ENCODE data around the gene WNT9B. TPM values are rescaled to one million over a fixed set of nuclear protein-coding genes. Genes with fewer than 3 reads are reported as not detected.

The WNT9B gene
- total and polyA plus RNA-seq, 2 experiments from 2014 or later: 0.17 TPM; not detected in 1

DNA sequence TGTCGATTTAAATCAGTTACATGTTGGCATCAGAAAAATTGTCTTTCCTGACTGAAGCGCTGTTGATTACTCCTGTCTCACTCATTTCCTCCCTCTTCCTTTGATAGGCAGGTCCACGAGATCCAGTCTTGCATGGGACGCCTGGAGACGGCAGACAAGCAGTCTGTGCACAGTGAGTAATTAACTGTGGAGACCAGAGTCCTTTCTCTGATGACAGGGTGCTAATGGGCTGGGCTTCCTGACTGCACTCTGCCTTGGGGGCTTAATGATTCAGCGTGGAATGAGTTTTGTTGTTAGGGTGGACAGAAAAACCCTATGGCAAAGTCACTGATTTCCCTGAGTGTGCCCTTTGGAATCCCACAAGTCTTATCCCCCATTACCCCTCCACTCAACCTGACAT, 78.0 kb downstream of the WNT9B start:
- Histone ChIP-seq H3K4me3 (no peak overlapping the region), H3K4me1 (ENCODE audit: insufficient read depth) (no peaks in the 10 kb centered on the region), H3F3A (replicated peaks; ENCODE audit: low read depth) (no peaks in the 10 kb centered on the region), H2AFZ (no peak overlapping the region), H3K4me2 (no peak overlapping the region), H3K36me3 (ENCODE audit: insufficient read depth) (peaks cover 25% of the 10 kb centered on the region), H3K27ac (ENCODE audit: low read depth) (no peak overlapping the region), H3K9me2 (ENCODE audit: insufficient read depth) (no peaks in the 10 kb centered on the region), H4K20me1 (replicated peaks; ENCODE audit: insufficient read depth) (peaks cover 36% of the 10 kb centered on the region), H3K79me2 (replicated peaks; ENCODE audit: insufficient read depth) (peaks cover 48% of the 10 kb centered on the region), H3K27me3 (ENCODE audit: insufficient read depth) (no peaks in the 10 kb centered on the region)
- Mint-ChIP-seq H3K27ac (no peak overlapping the region), H3K36me3 (ENCODE audit: low read depth) (peaks cover 36% of the 10 kb centered on the region), H3K4me1 (peaks cover 1% of the 10 kb centered on the region; the same call in 2 of the 3 replicates), H3K27me3 (ENCODE audit: insufficient read depth, low read depth, poor library complexity) (no peaks in the 10 kb centered on the region), H3K4me3 (no peak overlapping the region), H3K9me3 (no peaks in the 10 kb centered on the region)
- TF ChIP-seq POLR2AphosphoS5 (IDR thresholded peaks at IDR 0.05; ENCODE audit: low read depth): no peak
- ATAC-seq (no peak), DNase-seq (ENCODE audit: low spot score) (no peak)

DNA sequence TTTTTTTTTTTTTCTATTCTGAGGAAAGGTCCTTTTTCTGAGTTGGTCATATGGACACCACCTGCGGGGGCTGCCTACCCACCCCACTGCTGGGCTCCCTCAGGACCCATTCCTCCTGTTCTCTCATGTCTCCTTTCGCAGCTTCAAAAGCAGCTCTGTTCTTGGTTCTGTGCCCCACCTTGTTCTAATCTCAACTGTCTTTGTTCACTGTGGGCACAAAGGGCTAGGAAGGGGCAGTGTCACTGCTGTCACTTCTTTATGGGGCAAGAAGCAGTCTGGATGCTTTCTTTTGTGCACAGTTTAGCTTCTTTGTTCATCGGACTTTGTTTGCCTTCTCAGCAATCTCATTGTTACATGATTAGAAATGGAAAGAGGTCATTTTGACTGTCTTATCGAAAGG, 78.7 kb downstream of the WNT9B start:
- Histone ChIP-seq H3K27me3 (ENCODE audit: insufficient read depth) (no peaks in the 10 kb centered on the region), H3K9me2 (ENCODE audit: insufficient read depth) (no peaks in the 10 kb centered on the region), H2AFZ (no peak overlapping the region), H3K36me3 (ENCODE audit: insufficient read depth) (peaks cover 27% of the 10 kb centered on the region), H4K20me1 (replicated peaks; ENCODE audit: insufficient read depth) (peaks cover 29% of the 10 kb centered on the region), H3K27ac (ENCODE audit: low read depth) (no peak overlapping the region), H3F3A (replicated peaks; ENCODE audit: low read depth) (no peaks in the 10 kb centered on the region), H3K4me3 (no peak overlapping the region), H3K4me2 (no peak overlapping the region), H3K4me1 (ENCODE audit: insufficient read depth) (no peaks in the 10 kb centered on the region), H3K79me2 (replicated peaks; ENCODE audit: insufficient read depth) (peaks cover 42% of the 10 kb centered on the region)
- no peak for ATAC-seq
- Mint-ChIP-seq H3K27me3 (ENCODE audit: insufficient read depth, low read depth, poor library complexity) (no peaks in the 10 kb centered on the region), H3K27ac (no peak overlapping the region), H3K9me3 (no peaks in the 10 kb centered on the region), H3K4me3 (no peak overlapping the region), H3K4me1 (no peaks in the 10 kb centered on the region; the same call in 2 of the 3 replicates), H3K36me3 (ENCODE audit: low read depth) (peaks cover 42% of the 10 kb centered on the region)
- DNase-seq (ENCODE audit: low spot score): no peak
- TF ChIP-seq, protein P1, sequence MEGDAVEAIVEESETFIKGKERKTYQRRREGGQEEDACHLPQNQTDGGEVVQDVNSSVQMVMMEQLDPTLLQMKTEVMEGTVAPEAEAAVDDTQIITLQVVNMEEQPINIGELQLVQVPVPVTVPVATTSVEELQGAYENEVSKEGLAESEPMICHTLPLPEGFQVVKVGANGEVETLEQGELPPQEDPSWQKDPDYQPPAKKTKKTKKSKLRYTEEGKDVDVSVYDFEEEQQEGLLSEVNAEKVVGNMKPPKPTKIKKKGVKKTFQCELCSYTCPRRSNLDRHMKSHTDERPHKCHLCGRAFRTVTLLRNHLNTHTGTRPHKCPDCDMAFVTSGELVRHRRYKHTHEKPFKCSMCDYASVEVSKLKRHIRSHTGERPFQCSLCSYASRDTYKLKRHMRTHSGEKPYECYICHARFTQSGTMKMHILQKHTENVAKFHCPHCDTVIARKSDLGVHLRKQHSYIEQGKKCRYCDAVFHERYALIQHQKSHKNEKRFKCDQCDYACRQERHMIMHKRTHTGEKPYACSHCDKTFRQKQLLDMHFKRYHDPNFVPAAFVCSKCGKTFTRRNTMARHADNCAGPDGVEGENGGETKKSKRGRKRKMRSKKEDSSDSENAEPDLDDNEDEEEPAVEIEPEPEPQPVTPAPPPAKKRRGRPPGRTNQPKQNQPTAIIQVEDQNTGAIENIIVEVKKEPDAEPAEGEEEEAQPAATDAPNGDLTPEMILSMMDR (conservative IDR thresholded peaks at IDR 0.05; ENCODE audit: low read depth in 2 of 2): no peak
- TF ChIP-seq ZNF114 (CRISPR knock-in tag; IDR thresholded peaks at IDR 0.05): no peak
- no peak for TF ChIP-seq NANOG (IDR thresholded peaks at IDR 0.05; ENCODE audit: borderline replicate concordance)
- TF ChIP-seq, protein P2, sequence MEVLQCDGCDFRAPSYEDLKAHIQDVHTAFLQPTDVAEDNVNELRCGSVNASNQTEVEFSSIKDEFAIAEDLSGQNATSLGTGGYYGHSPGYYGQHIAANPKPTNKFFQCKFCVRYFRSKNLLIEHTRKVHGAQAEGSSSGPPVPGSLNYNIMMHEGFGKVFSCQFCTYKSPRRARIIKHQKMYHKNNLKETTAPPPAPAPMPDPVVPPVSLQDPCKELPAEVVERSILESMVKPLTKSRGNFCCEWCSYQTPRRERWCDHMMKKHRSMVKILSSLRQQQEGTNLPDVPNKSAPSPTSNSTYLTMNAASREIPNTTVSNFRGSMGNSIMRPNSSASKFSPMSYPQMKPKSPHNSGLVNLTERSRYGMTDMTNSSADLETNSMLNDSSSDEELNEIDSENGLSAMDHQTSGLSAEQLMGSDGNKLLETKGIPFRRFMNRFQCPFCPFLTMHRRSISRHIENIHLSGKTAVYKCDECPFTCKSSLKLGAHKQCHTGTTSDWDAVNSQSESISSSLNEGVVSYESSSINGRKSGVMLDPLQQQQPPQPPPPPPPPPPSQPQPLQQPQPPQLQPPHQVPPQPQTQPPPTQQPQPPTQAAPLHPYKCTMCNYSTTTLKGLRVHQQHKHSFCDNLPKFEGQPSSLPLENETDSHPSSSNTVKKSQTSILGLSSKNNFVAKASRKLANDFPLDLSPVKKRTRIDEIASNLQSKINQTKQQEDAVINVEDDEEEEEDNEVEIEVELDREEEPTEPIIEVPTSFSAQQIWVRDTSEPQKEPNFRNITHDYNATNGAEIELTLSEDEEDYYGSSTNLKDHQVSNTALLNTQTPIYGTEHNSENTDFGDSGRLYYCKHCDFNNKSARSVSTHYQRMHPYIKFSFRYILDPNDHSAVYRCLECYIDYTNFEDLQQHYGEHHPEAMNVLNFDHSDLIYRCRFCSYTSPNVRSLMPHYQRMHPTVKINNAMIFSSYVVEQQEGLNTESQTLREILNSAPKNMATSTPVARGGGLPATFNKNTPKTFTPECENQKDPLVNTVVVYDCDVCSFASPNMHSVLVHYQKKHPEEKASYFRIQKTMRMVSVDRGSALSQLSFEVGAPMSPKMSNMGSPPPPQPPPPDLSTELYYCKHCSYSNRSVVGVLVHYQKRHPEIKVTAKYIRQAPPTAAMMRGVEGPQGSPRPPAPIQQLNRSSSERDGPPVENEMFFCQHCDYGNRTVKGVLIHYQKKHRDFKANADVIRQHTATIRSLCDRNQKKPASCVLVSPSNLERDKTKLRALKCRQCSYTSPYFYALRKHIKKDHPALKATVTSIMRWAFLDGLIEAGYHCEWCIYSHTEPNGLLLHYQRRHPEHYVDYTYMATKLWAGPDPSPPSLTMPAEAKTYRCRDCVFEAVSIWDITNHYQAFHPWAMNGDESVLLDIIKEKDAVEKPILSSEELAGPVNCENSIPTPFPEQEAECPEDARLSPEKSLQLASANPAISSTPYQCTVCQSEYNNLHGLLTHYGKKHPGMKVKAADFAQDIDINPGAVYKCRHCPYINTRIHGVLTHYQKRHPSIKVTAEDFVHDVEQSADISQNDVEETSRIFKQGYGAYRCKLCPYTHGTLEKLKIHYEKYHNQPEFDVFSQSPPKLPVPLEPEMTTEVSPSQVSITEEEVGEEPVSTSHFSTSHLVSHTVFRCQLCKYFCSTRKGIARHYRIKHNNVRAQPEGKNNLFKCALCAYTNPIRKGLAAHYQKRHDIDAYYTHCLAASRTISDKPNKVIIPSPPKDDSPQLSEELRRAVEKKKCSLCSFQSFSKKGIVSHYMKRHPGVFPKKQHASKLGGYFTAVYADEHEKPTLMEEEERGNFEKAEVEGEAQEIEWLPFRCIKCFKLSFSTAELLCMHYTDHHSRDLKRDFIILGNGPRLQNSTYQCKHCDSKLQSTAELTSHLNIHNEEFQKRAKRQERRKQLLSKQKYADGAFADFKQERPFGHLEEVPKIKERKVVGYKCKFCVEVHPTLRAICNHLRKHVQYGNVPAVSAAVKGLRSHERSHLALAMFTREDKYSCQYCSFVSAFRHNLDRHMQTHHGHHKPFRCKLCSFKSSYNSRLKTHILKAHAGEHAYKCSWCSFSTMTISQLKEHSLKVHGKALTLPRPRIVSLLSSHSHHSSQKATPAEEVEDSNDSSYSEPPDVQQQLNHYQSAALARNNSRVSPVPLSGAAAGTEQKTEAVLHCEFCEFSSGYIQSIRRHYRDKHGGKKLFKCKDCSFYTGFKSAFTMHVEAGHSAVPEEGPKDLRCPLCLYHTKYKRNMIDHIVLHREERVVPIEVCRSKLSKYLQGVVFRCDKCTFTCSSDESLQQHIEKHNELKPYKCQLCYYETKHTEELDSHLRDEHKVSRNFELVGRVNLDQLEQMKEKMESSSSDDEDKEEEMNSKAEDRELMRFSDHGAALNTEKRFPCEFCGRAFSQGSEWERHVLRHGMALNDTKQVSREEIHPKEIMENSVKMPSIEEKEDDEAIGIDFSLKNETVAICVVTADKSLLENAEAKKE (CRISPR knock-in tag; IDR thresholded peaks at IDR 0.05): no peak
- TF ChIP-seq, protein P3, sequence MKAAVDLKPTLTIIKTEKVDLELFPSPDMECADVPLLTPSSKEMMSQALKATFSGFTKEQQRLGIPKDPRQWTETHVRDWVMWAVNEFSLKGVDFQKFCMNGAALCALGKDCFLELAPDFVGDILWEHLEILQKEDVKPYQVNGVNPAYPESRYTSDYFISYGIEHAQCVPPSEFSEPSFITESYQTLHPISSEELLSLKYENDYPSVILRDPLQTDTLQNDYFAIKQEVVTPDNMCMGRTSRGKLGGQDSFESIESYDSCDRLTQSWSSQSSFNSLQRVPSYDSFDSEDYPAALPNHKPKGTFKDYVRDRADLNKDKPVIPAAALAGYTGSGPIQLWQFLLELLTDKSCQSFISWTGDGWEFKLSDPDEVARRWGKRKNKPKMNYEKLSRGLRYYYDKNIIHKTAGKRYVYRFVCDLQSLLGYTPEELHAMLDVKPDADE (IDR thresholded peaks at IDR 0.05): no peak
- no peak for TF ChIP-seq POLR2AphosphoS5 (IDR thresholded peaks at IDR 0.05; ENCODE audit: low read depth)
- no peak for TF ChIP-seq ZNF331 (CRISPR knock-in tag; IDR thresholded peaks at IDR 0.05; ENCODE audit: low read depth)
- TF ChIP-seq, protein P4, sequence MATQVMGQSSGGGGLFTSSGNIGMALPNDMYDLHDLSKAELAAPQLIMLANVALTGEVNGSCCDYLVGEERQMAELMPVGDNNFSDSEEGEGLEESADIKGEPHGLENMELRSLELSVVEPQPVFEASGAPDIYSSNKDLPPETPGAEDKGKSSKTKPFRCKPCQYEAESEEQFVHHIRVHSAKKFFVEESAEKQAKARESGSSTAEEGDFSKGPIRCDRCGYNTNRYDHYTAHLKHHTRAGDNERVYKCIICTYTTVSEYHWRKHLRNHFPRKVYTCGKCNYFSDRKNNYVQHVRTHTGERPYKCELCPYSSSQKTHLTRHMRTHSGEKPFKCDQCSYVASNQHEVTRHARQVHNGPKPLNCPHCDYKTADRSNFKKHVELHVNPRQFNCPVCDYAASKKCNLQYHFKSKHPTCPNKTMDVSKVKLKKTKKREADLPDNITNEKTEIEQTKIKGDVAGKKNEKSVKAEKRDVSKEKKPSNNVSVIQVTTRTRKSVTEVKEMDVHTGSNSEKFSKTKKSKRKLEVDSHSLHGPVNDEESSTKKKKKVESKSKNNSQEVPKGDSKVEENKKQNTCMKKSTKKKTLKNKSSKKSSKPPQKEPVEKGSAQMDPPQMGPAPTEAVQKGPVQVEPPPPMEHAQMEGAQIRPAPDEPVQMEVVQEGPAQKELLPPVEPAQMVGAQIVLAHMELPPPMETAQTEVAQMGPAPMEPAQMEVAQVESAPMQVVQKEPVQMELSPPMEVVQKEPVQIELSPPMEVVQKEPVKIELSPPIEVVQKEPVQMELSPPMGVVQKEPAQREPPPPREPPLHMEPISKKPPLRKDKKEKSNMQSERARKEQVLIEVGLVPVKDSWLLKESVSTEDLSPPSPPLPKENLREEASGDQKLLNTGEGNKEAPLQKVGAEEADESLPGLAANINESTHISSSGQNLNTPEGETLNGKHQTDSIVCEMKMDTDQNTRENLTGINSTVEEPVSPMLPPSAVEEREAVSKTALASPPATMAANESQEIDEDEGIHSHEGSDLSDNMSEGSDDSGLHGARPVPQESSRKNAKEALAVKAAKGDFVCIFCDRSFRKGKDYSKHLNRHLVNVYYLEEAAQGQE (IDR thresholded peaks at IDR 0.05; ENCODE audit: unreplicated experiment): no peak
- no peak for TF ChIP-seq STAT1 (IDR thresholded peaks at IDR 0.05; ENCODE audit: unreplicated experiment)
- TF ChIP-seq JUNB (IDR thresholded peaks at IDR 0.05; ENCODE audit: unreplicated experiment): no peak

Measured in GM23338 (cell line).